Loucy (cell line): Measurements from ENCODE around the gene HEBP2.

Experiments used
- CTCF ChIP-seq: fragments of 200-600 bp; sonication (generic); conservative IDR thresholded peaks from 2 replicates; pipeline ENCODE4 v1.5.1; 2014; ENCODE audit warnings: mild to moderate bottlenecking, antibody characterized with exemption, low read length
- EZH2phosphoT487 ChIP-seq: fragments of 200-600 bp; IDR thresholded peaks from 2 replicates; pipeline ENCODE4 v1.6.1; 2018; ENCODE audit warnings: antibody characterized with exemption, mild to moderate bottlenecking, moderate library complexity, borderline replicate concordance

GRCh38 chr6:138396709-138397108, 7.3 kb upstream of the HEBP2 start:
- TF ChIP-seq CTCF (no peak), EZH2phosphoT487 (no peak)
